IPS-18a (cell line): ENCODE measurements around the gene GALNTL6.

Experiments used
- H3K27ac ChIP-seq: one replicate; pipeline ENCODE4 v1.5.1; 2013; ENCODE audit warnings: low read length
- H3K27me3 ChIP-seq: one replicate; pipeline ENCODE4 v1.6.1; 2013; ENCODE audit warnings: mild to moderate bottlenecking, low read length; ENCODE audit not compliant: control insufficient read depth, insufficient read depth
- H3K36me3 ChIP-seq: one replicate; pipeline ENCODE4 v1.6.1; 2013; ENCODE audit warnings: low read depth, low read length; ENCODE audit not compliant: control insufficient read depth
- H3K4me1 ChIP-seq: one replicate; pipeline ENCODE4 v1.6.1; 2013; ENCODE audit warnings: low read depth, low read length; ENCODE audit not compliant: control insufficient read depth
- H3K4me3 ChIP-seq: one replicate; pipeline ENCODE4 v1.5.1; 2013; ENCODE audit warnings: low read length
- H3K9ac ChIP-seq: one replicate; pipeline ENCODE4 v1.6.1; 2013; ENCODE audit warnings: mild to moderate bottlenecking, low read length, moderate library complexity
- H3K9me3 ChIP-seq: one replicate; pipeline ENCODE4 v1.6.1; 2013; ENCODE audit warnings: low read depth, low read length; ENCODE audit not compliant: control insufficient read depth

GALNTL6 gene

DNA sequence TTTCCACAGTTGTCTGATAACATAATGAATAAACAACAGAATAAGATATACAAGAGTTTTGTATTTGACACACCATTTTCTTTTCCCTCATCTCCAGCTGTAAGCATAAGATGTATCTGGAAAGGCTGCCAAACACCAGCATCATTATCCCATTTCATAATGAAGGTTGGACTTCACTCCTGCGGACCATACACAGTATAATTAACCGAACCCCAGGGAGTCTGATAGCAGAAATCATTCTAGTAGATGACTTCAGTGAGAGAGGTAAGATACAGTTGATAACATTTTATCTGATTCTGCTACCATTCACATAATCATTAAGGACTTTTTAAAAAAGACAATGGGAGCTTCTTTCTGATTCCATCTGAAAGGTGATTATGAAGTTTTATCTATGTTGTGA is 535.2 kb downstream of the GALNTL6 start:
- H3K27ac ChIP-seq, result no peak overlapping the region
- no peak overlapping the region for H3K9ac ChIP-seq
- no peaks in the 10 kb centered on the region for H3K27me3 ChIP-seq
- no peak overlapping the region for H3K4me3 ChIP-seq
- H3K4me1 ChIP-seq, result peaks cover 6% of the 10 kb centered on the region
- no peaks in the 10 kb centered on the region for H3K36me3 ChIP-seq
- no peaks in the 10 kb centered on the region for H3K9me3 ChIP-seq

DNA sequence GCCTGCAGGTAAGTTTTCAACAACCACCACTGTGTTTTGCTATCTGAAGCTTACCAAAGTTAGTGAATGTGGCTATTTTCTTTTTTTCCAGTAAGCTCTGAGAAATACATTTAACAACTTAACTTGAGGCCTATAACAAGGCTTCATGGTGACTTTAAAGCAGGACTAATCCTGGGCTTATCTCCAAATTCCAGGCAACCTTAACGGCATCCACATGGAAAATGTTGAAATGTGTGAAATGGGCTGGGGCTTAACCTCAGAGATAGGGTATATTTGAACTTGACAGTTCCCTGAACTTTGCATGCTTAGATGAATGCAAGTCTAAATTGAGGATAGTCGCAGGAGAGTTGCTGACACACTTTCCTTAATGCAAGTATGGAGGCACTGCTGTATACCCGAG is 539.2 kb downstream of the GALNTL6 start:
- Histone ChIP-seq H3K27me3 (no peaks in the 10 kb centered on the region), H3K4me1 (peaks cover 6% of the 10 kb centered on the region), H3K36me3 (no peaks in the 10 kb centered on the region), H3K9me3 (no peaks in the 10 kb centered on the region), H3K9ac (no peak overlapping the region), H3K27ac (no peak overlapping the region), H3K4me3 (no peak overlapping the region)

DNA sequence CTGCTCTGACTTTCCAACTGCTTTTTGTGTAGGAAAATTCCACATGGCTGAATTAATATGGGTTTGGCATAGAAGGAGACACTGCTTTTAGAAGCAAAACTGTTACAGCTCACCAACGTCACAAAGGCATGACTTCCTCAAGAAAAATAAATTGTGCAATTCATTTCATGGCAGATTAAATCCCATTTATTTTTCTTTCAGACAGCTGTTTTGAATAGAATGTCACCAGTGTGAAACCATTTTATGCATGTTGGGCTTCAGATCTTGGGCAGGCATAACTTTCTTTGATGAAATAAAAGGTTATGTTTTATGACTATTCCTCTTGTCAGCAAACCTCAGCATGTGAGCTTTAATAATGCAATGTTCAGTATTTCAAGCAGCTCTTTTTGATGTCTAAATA is 542.8 kb downstream of the GALNTL6 start:
- Histone ChIP-seq H3K36me3 (no peaks in the 10 kb centered on the region), H3K27me3 (no peaks in the 10 kb centered on the region), H3K4me1 (no peaks in the 10 kb centered on the region), H3K4me3 (no peak overlapping the region), H3K27ac (no peak overlapping the region), H3K9ac (no peak overlapping the region), H3K9me3 (no peaks in the 10 kb centered on the region)

DNA sequence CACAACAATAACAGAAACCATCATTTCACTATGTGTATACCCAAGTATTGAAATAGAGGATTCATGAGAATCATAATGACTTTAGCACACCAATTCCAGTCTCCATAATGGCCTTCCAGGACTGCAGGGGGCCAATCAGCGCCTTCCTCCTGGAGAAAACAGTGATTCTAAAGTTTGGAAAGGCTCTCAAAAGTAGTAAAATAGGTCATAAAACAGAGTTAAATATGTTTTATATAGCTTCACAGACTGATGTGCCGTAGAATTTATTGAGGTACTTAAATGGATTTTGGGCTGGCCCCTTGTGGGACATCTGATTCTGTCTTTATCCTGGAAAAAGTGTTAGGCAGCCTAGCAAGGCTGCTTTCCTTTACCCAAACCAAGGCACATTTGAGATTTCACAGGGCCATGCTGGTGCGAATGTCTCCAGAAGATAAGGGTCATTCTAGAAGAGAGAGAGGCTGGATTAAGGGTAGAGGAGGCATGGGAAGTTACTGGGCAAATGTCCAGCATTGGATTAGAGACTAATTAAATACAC is 543.9 kb downstream of the GALNTL6 start:
- Histone ChIP-seq H3K9ac (no peak overlapping the region), H3K4me1 (no peaks in the 10 kb centered on the region), H3K27ac (no peak overlapping the region), H3K36me3 (no peaks in the 10 kb centered on the region), H3K9me3 (no peaks in the 10 kb centered on the region), H3K4me3 (no peak overlapping the region), H3K27me3 (no peaks in the 10 kb centered on the region)

DNA sequence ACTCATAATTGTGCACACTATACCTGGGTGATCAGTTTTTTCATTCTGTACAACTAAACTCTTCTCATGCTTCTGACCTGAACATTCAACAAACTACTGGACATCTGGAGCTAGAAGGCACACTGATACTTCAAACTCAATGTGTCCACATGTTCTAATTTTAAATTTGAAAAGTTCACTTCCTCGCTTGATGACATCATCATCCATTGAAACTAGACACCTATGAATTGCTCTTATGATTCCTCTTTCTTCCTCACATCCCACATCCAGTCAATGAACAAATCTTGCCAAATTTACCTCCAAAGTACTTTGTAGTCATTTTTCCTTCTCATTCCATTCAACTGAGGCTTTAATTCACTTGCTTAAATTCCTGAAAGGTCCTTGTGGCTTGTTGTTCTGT is 549.4 kb downstream of the GALNTL6 start:
- no peaks in the 10 kb centered on the region for H3K4me1 ChIP-seq
- no peak overlapping the region for H3K27ac ChIP-seq
- H3K9me3 ChIP-seq, result no peaks in the 10 kb centered on the region
- no peaks in the 10 kb centered on the region for H3K27me3 ChIP-seq
- no peak overlapping the region for H3K9ac ChIP-seq
- H3K4me3 ChIP-seq, result no peak overlapping the region
- no peaks in the 10 kb centered on the region for H3K36me3 ChIP-seq

DNA sequence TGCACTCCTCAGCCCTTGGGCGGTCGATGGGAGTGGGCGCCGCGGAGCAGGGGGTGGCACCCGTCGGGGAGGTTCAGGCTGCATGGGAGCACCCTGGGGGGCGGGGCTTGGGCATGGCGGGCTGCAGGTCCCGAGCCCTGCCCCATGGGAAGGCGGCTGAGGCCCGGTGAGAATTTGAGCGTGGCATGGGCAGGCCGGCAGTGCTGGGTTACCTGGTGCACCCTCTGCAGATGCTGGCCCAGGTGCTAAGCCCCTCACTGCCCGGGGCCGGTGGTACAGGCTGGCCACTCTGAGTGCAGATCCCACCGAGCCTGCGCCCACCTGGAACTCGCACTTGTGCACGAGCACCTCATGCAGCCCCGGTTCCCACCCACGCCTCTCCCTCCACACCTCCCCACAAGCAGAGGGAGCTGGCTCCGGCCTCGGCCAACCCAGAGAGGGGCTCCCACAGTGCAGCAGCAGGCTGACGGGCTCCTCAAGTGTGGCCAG is 556.3 kb downstream of the GALNTL6 start:
- Histone ChIP-seq H3K27ac (no peak overlapping the region), H3K4me1 (no peaks in the 10 kb centered on the region), H3K9ac (no peak overlapping the region), H3K9me3 (peaks cover 3% of the 10 kb centered on the region), H3K36me3 (no peaks in the 10 kb centered on the region), H3K4me3 (no peak overlapping the region), H3K27me3 (no peaks in the 10 kb centered on the region)

DNA sequence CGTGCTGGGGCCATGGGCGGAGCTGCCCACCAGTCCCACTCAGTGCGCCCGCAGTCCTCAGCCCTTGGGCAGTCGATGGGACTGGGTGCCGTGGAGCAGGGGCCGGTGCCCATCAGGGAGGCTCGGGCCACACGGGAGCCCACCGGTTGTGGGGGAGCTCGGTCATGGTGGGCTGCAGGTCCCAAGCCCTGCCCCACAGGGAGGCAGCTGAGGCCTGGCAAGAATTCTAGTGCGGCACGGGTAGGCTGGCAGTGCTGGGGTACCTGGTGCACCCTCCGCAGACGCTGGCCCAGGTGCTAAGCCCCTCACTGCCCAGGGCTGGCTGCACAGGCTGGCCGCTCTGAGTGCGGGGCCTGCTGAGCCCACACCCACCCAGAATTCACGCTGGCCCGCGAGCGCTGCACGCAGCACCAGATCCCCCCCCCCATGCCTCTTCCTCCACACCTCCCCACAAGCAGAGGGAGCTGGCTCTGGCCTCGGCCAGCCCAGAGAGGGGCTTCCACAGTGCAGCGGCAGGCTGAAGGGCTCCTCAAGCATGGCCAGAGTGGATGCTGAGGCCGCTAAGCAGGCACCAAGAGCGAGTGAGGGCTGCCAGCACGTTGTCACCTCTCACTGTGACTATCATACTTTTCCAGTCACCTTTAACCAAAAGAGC is 564.4 kb downstream of the GALNTL6 start:
- no peak overlapping the region for H3K27ac ChIP-seq
- H3K4me1 ChIP-seq, result no peaks in the 10 kb centered on the region
- H3K36me3 ChIP-seq, result no peaks in the 10 kb centered on the region
- H3K9ac ChIP-seq, result no peak overlapping the region
- H3K4me3 ChIP-seq, result no peak overlapping the region
- no peaks in the 10 kb centered on the region for H3K27me3 ChIP-seq
- no peaks in the 10 kb centered on the region for H3K9me3 ChIP-seq

DNA sequence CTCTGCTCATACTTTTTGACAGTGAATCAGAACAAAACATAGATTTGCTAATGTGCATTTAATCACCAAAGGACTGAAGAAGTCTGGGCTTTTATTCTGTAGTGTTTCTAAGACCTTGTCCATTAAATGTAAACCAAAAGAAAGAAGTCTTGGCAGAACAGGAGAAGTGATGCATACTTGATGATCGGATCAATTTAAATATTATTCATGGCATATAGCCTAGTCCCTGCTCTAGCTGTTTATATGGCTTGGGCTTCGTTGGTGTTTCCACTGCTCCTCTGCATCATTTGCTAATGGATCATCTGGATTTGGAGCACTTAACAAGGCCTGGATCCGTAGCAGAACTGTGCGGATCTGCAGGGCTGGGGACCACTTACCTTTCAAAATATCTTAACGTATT is 566.6 kb downstream of the GALNTL6 start:
- no peaks in the 10 kb centered on the region for H3K27me3 ChIP-seq
- no peaks in the 10 kb centered on the region for H3K4me1 ChIP-seq
- H3K9me3 ChIP-seq, result no peaks in the 10 kb centered on the region
- no peaks in the 10 kb centered on the region for H3K36me3 ChIP-seq
- no peak overlapping the region for H3K27ac ChIP-seq
- no peak overlapping the region for H3K4me3 ChIP-seq
- H3K9ac ChIP-seq, result no peak overlapping the region

DNA sequence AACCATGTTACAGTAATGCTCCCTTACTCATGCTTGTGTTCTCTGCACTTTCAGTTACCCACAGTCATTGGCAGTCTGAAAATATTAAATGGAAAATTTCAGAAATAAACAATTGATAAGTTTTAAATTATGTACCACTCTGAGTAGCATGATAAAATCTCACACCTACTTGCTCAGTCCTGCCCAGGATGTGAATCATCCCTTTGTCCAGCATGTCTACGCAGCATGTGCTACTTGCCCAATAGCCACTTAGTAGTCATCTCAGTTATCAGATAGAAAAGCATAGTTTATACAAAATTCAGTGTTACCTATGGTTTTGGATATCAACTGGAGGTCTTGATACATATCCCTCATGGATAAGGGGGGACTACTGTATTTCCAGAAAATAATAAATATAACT is 577.1 kb downstream of the GALNTL6 start:
- no peaks in the 10 kb centered on the region for H3K4me1 ChIP-seq
- no peak overlapping the region for H3K4me3 ChIP-seq
- no peaks in the 10 kb centered on the region for H3K36me3 ChIP-seq
- no peak overlapping the region for H3K27ac ChIP-seq
- no peaks in the 10 kb centered on the region for H3K27me3 ChIP-seq
- no peak overlapping the region for H3K9ac ChIP-seq
- no peaks in the 10 kb centered on the region for H3K9me3 ChIP-seq

DNA sequence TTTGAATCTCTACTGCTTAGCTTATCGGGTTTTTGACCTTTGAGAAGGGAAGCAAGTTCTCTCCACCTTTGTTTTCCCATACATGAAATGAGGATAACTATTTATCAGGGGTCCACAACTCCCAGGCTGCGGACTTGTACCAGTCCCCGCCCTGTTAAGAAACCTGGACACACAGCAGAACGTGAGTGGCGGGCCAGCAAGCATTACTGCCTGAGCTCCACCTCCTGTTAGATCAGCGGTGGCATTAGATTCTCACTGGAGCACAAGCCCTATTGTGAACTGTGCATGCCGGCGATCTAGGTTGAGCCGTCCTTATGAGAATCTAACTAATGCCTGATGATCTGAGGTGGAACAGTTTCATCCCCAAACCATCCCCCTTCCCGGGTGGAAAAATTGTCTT is 579.5 kb downstream of the GALNTL6 start:
- Histone ChIP-seq H3K27ac (no peak overlapping the region), H3K27me3 (no peaks in the 10 kb centered on the region), H3K36me3 (no peaks in the 10 kb centered on the region), H3K4me1 (no peaks in the 10 kb centered on the region), H3K9ac (no peak overlapping the region), H3K9me3 (no peaks in the 10 kb centered on the region), H3K4me3 (no peak overlapping the region)

DNA sequence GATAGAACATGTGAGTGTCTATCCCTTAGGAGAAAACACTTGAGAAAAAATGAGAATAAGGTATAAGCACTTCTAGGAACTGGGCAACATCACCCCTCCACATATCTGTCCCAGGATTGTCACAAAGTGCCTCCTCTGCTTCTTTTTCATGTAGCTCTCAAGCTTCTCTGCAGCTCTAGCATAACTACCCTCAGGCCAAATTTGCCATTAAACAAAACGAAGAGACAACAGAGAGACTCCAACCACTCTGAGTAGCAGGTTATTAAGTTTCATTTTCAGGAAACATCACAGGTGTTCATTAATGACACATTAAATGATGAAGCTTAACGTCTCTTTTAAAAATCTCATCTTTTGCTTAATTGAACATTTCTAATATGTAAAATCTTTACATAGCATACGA is 580.0 kb downstream of the GALNTL6 start:
- Histone ChIP-seq H3K27ac (no peak overlapping the region), H3K4me1 (no peaks in the 10 kb centered on the region), H3K36me3 (no peaks in the 10 kb centered on the region), H3K9me3 (no peaks in the 10 kb centered on the region), H3K9ac (no peak overlapping the region), H3K4me3 (no peak overlapping the region), H3K27me3 (no peaks in the 10 kb centered on the region)

DNA sequence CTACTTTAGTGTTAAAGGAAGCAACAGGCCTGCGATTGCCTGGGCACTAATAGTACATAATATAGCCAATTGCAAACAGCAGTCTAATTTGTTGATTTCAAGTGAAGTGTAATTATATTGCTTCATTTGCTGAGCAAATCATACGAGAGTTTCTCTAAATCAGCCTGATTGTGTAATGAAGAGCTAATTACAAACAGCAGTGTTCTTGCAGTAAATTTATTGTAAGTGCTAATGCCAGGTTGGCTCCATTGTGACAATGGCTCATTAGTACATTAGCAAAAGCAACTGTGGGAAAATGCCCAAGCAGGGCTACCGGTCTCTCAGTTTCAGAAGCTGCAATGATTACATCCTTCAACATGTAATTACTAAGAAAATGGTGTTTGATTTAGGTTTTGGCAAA is 591.5 kb downstream of the GALNTL6 start:
- Histone ChIP-seq H3K27me3 (no peaks in the 10 kb centered on the region), H3K36me3 (no peaks in the 10 kb centered on the region), H3K4me3 (no peak overlapping the region), H3K9me3 (no peaks in the 10 kb centered on the region), H3K4me1 (no peaks in the 10 kb centered on the region), H3K9ac (no peak overlapping the region), H3K27ac (no peak overlapping the region)
